Measurements from ENCODE around the gene SPAG16.
A peak's percentile ranks its signal among the peaks of the same experiment; 100 is the strongest.

SPAG16 gene

GRCh38 chr2:213279116-213279620, 5.1 kb upstream of the SPAG16 start:
- TF ChIP-seq EZH2 (IDR thresholded peaks at IDR 0.05), result no peak
- Histone ChIP-seq H3K4me3 (no peak overlapping the region), H3K9ac (ENCODE audit: insufficient read length) (no peak overlapping the region)

GRCh38 chr2:213279971-213280370, 4.3 kb upstream of the SPAG16 start:
- Histone ChIP-seq H3K4me3 (0 out of 2 replicates have a peak overlapping the region, but pooled peaks have one; percentile 59), H3K27ac (no peak overlapping the region; the same call in 1 of the 2 replicates), H3K9me3 (ENCODE audit: low read depth, low read length) (no peaks in the 10 kb centered on the region), H3K9ac (ENCODE audit: insufficient read length) (no peak overlapping the region), H3K36me3 (ENCODE audit: insufficient read depth, low read length) (no peaks in the 10 kb centered on the region)
- no peak for DNase-seq (ENCODE audit: low read depth, low spot score)
- TF ChIP-seq POLR2AphosphoS5 (IDR thresholded peaks at IDR 0.05; ENCODE audit: borderline replicate concordance, low read depth, low read length) (no peak), EZH2 (IDR thresholded peaks at IDR 0.05) (no peak), FOXP2 (optimal IDR thresholded peaks at IDR 0.05; ENCODE audit: control extremely low read depth, extremely low read length, insufficient read depth) (no peak)

More at GRCh38 chr2:213279116-213279620, 5.1 kb upstream of the SPAG16 start:
- Histone ChIP-seq H3K36me3 (ENCODE audit: insufficient read depth, low read length) (no peaks in the 10 kb centered on the region), H3K9me3 (ENCODE audit: low read depth, low read length) (no peaks in the 10 kb centered on the region), H3K27ac (no peak overlapping the region)
- DNase-seq (ENCODE audit: low read depth, low spot score), result no peak

GRCh38 chr2:213281156-213281555, 3.1 kb upstream of the SPAG16 start:
- Histone ChIP-seq H3K27ac (peak overlapping the region; percentile 69; the same call in 1 of the 2 replicates), H3K9ac (ENCODE audit: insufficient read length) (no peak overlapping the region), H3K9me3 (ENCODE audit: low read depth, low read length) (0 out of 2 replicates have a peak, but pooled peaks cover 3% of the 10 kb centered on the region), H3K4me3 (peak overlapping the region; percentile 59), H3K36me3 (ENCODE audit: insufficient read depth, low read length) (no peaks in the 10 kb centered on the region)
- TF ChIP-seq FOXP2 (optimal IDR thresholded peaks at IDR 0.05; ENCODE audit: control extremely low read depth, extremely low read length, insufficient read depth) (no peak), EZH2 (IDR thresholded peaks at IDR 0.05) (no peak), POLR2AphosphoS5 (IDR thresholded peaks at IDR 0.05; ENCODE audit: borderline replicate concordance, low read depth, low read length) (no peak; the same call in 1 of the 2 replicates)
- DNase-seq (ENCODE audit: low read depth, low spot score), result peak; percentile 72

GRCh38 chr2:213285404-213285803, 1.1 kb downstream of the SPAG16 start:
- no peak overlapping the region for H3K9ac ChIP-seq (ENCODE audit: insufficient read length)
- no peak overlapping the region for H3K4me3 ChIP-seq
- H3K27ac ChIP-seq, result no peak overlapping the region
- H3K9me3 ChIP-seq (ENCODE audit: low read depth, low read length), result 0 out of 2 replicates have a peak, but pooled peaks cover 3% of the 10 kb centered on the region
- no peaks in the 10 kb centered on the region for H3K36me3 ChIP-seq (ENCODE audit: insufficient read depth, low read length)
- TF ChIP-seq POLR2AphosphoS5 (IDR thresholded peaks at IDR 0.05; ENCODE audit: borderline replicate concordance, low read depth, low read length) (no peak), FOXP2 (optimal IDR thresholded peaks at IDR 0.05; ENCODE audit: control extremely low read depth, extremely low read length, insufficient read depth) (no peak), EZH2 (IDR thresholded peaks at IDR 0.05) (no peak)
- no peak for DNase-seq (ENCODE audit: low read depth, low spot score)

GRCh38 chr2:213286161-213286560, 1.9 kb downstream of the SPAG16 start:
- Histone ChIP-seq H3K27ac (no peak overlapping the region), H3K4me3 (no peak overlapping the region), H3K36me3 (ENCODE audit: insufficient read depth, low read length) (no peaks in the 10 kb centered on the region), H3K9ac (ENCODE audit: insufficient read length) (no peak overlapping the region), H3K9me3 (ENCODE audit: low read depth, low read length) (0 out of 2 replicates have a peak, but pooled peaks cover 3% of the 10 kb centered on the region)
- TF ChIP-seq EZH2 (IDR thresholded peaks at IDR 0.05) (no peak), FOXP2 (optimal IDR thresholded peaks at IDR 0.05; ENCODE audit: control extremely low read depth, extremely low read length, insufficient read depth) (no peak), POLR2AphosphoS5 (IDR thresholded peaks at IDR 0.05; ENCODE audit: borderline replicate concordance, low read depth, low read length) (no peak)
- DNase-seq (ENCODE audit: low read depth, low spot score), result no peak

GRCh38 chr2:213288913-213289700, 4.8 kb downstream of the SPAG16 start:
- Histone ChIP-seq H3K9ac (ENCODE audit: insufficient read length) (no peak overlapping the region), H3K9me3 (ENCODE audit: low read depth, low read length) (0 out of 2 replicates have a peak, but pooled peaks cover 3% of the 10 kb centered on the region), H3K27ac (no peak overlapping the region), H3K4me3 (no peak overlapping the region), H3K36me3 (ENCODE audit: insufficient read depth, low read length) (no peaks in the 10 kb centered on the region)
- TF ChIP-seq EZH2 (IDR thresholded peaks at IDR 0.05) (no peak), FOXP2 (optimal IDR thresholded peaks at IDR 0.05; ENCODE audit: control extremely low read depth, extremely low read length, insufficient read depth) (no peak), POLR2AphosphoS5 (IDR thresholded peaks at IDR 0.05; ENCODE audit: borderline replicate concordance, low read depth, low read length) (no peak)
- DNase-seq (ENCODE audit: low read depth, low spot score), result no peak

- no peaks in the 10 kb centered on the region for H3K9me3 ChIP-seq (ENCODE audit: low read depth, low read length)
- no peak overlapping the region for H3K4me3 ChIP-seq
- DNase-seq (ENCODE audit: low read depth, low spot score), result no peak
- no peak overlapping the region for H3K27ac ChIP-seq
- no peak overlapping the region for H3K9ac ChIP-seq (ENCODE audit: insufficient read length)
- H3K36me3 ChIP-seq (ENCODE audit: insufficient read depth, low read length), result no peaks in the 10 kb centered on the region
- no peak for TF ChIP-seq POLR2AphosphoS5 (IDR thresholded peaks at IDR 0.05; ENCODE audit: borderline replicate concordance, low read depth, low read length)
- no peak for TF ChIP-seq FOXP2 (optimal IDR thresholded peaks at IDR 0.05; ENCODE audit: control extremely low read depth, extremely low read length, insufficient read depth)
- no peak for TF ChIP-seq EZH2 (IDR thresholded peaks at IDR 0.05)
Observed at GRCh38 chr2:213290501-213290900, 6.2 kb downstream of the SPAG16 start.

- Histone ChIP-seq H3K4me3 (no peak overlapping the region), H3K9me3 (ENCODE audit: low read depth, low read length) (no peaks in the 10 kb centered on the region), H3K36me3 (ENCODE audit: insufficient read depth, low read length) (no peaks in the 10 kb centered on the region), H3K9ac (ENCODE audit: insufficient read length) (no peak overlapping the region), H3K27ac (no peak overlapping the region)
- TF ChIP-seq FOXP2 (optimal IDR thresholded peaks at IDR 0.05; ENCODE audit: control extremely low read depth, extremely low read length, insufficient read depth) (no peak), EZH2 (IDR thresholded peaks at IDR 0.05) (no peak), POLR2AphosphoS5 (IDR thresholded peaks at IDR 0.05; ENCODE audit: borderline replicate concordance, low read depth, low read length) (no peak)
- no peak for DNase-seq (ENCODE audit: low read depth, low spot score)
Observed at GRCh38 chr2:213296270-213296669, 12.0 kb downstream of the SPAG16 start.
